Muscle layer of duodenum (tissue), 2 donors: ENCODE data around the gene HPSE2.

Experiments
- H3K27ac ChIP-seq: one replicate; pipeline ENCODE4 v1.7.0; 2013; ENCODE audit warnings: mild to moderate bottlenecking, low read length
- H3K27me3 ChIP-seq: one replicate; pipeline ENCODE4 v1.7.0; 2013; ENCODE audit warnings: low read depth, mild to moderate bottlenecking, control low read depth, low read length
- H3K36me3 ChIP-seq, 2 donors: one replicate each; pipeline ENCODE4 v1.7.0; 2013; ENCODE audit warnings: low read length in 2 of 2, control low read depth in 1 of 2, mild to moderate bottlenecking in 1 of 2; ENCODE audit not compliant: insufficient read depth in 2 of 2, control insufficient read depth in 1 of 2
- H3K4me1 ChIP-seq, 2 donors: one replicate each; pipeline ENCODE4 v1.7.0; 2013; ENCODE audit warnings: low read length in 2 of 2, mild to moderate bottlenecking in 2 of 2, control low read depth in 1 of 2, moderate library complexity in 1 of 2; ENCODE audit not compliant: insufficient read depth in 2 of 2, control insufficient read depth in 1 of 2
- H3K4me3 ChIP-seq, 2 donors: one replicate each; pipeline ENCODE4 v1.7.0; 2013; ENCODE audit warnings: low read length in 2 of 2, low read depth in 1 of 2, mild to moderate bottlenecking in 1 of 2
- H3K9me3 ChIP-seq, 2 donors: one replicate each; pipeline ENCODE4 v1.7.0; 2013; ENCODE audit warnings: low read length in 2 of 2, control low read depth in 1 of 2, mild to moderate bottlenecking in 1 of 2; ENCODE audit not compliant: control insufficient read depth in 1 of 2
- donor health status: healthy.

Gene HPSE2

GRCh38 chr10:98469001-98469931 lies 766.4 kb downstream of the HPSE2 start:
- no peak overlapping the region for H3K4me3 ChIP-seq
- H3K36me3 ChIP-seq: no peaks in the 10 kb centered on the region
- H3K9me3 ChIP-seq: no peaks in the 10 kb centered on the region
- peaks cover 0 to 4% of the 10 kb centered on the region in 2 donors for H3K4me1 ChIP-seq
- no peaks in the 10 kb centered on the region for H3K27me3 ChIP-seq
- no peak overlapping the region for H3K27ac ChIP-seq

GRCh38 chr10:98467506-98468318 lies 767.9 kb downstream of the HPSE2 start:
- Histone ChIP-seq H3K4me3 (peak overlapping the region; percentile 61 to 70), H3K36me3 (no peaks in the 10 kb centered on the region), H3K9me3 (no peaks in the 10 kb centered on the region), H3K4me1 (peaks cover 0 to 4% of the 10 kb centered on the region in 2 donors), H3K27me3 (no peaks in the 10 kb centered on the region), H3K27ac (no peak overlapping the region)

DNA sequence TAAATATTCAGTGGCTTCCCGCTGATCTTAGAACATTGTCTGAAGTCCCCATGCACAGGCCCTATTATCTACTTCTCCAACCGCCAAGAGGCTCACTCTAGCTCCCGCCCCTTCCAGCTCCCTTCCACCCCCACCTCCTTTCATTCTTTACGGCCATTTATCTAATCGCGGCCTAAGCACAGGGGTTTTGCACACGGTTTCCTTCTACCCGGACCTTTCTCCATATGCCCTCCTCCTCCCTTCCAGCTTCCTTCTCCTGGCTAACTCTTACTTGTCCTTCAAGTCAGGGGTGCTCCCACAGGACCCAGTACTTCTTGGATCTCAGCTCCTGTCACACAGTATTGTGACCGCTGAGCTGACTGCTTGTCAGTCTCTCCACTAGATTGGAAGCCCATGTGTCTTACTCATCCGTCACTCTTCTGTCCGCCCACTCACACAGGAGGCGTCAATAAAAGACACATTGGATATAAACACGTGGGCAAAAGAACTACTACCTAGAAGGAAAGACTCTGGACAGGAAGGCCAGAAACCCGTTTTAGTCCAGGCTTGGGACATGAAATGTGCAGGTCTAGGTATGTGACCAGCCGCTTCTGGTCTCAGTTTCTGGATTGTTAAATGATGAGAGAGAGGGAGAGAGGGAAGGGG lies 768.7 kb downstream of the HPSE2 start:
- Histone ChIP-seq H3K27ac (no peak overlapping the region), H3K36me3 (no peaks in the 10 kb centered on the region), H3K9me3 (no peaks in the 10 kb centered on the region), H3K4me3 (no peak overlapping the region), H3K4me1 (peaks cover 0 to 4% of the 10 kb centered on the region in 2 donors), H3K27me3 (no peaks in the 10 kb centered on the region)

DNA sequence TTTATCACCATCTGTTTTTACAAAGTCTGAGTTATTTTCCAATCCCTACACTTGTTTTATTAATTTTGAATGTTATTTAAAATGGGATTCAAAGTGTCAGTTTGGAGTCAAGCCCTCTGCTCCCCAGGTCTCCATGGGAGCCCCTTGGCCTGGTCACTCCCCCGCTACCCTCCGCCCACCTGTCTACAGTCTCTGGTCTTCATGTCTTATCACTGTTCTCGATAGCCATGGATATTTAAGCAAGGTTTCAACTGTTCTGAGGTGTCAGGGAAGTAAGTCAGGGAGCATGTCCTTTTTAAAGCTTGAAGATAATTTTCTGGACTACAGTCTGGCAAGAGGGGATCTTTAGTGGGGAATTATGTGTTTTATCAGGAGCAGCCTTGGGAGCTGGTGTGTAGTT lies 769.8 kb downstream of the HPSE2 start:
- Histone ChIP-seq H3K27ac (no peak overlapping the region), H3K4me1 (peaks cover 0 to 4% of the 10 kb centered on the region in 2 donors), H3K27me3 (no peaks in the 10 kb centered on the region), H3K36me3 (no peaks in the 10 kb centered on the region), H3K9me3 (no peaks in the 10 kb centered on the region), H3K4me3 (no peak overlapping the region)

DNA sequence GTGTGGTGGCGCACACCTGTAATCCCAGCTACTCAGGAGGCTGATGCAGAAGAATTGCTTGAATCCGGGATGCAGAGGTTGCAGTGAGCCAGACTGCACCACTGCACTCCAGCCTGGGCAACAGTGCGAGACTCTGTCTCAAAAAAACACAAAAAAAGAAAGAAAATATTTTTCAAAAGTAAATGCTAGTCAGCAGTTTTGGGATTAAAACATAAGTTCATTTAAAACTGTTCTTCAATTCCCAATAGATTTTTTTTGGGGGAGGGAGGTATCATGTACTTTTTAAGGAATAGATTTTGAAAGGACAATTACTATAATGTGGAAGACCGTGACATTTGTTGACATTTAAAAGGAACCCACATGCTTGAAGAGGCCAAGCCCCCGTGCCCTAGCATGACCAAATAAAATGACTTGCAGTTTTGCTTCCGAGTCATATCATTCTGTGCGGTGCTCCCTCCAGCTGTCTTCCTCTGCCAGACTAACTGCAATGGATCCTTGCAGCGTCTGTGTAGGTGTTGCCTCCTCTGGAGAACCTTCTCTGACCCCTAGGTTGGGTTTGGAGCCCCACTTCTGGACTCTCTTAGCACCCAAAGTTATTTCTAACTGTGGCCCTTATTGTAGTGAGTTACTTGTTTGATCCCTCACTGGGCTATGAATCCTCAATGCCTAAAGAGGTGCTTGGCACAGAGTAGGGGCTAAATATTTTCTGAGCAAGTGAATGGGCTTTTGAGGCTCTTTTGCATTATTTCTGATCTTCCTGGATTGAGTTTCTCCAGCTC lies 771.5 kb downstream of the HPSE2 start:
- no peaks in the 10 kb centered on the region for H3K9me3 ChIP-seq
- H3K36me3 ChIP-seq: no peaks in the 10 kb centered on the region
- H3K4me3 ChIP-seq: no peak overlapping the region
- H3K27me3 ChIP-seq: no peaks in the 10 kb centered on the region
- H3K4me1 ChIP-seq: peaks cover 0 to 4% of the 10 kb centered on the region in 2 donors
- no peak overlapping the region for H3K27ac ChIP-seq

DNA sequence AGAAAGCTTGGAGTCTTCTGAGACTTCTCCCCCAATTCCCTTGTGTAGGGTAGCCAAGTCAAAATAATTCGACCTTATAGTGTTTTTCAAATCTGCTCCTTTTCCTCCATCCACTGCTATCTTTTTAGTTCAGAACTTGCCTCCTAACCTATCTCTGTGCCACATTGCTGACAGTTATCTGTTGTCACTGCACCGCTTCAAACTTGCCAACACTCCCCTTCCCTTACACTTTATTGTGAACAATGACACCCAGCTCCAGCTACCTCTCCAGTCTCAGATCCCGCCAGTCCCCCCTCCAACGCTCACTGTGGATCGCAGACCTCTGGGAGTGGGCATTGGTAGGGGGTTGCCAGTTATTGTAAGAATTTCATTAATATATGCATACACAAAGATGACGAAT lies 772.6 kb downstream of the HPSE2 start:
- no peak overlapping the region for H3K4me3 ChIP-seq
- no peaks in the 10 kb centered on the region for H3K36me3 ChIP-seq
- no peaks in the 10 kb centered on the region for H3K9me3 ChIP-seq
- H3K27me3 ChIP-seq: no peaks in the 10 kb centered on the region
- H3K27ac ChIP-seq: no peak overlapping the region
- H3K4me1 ChIP-seq: peaks cover 0 to 4% of the 10 kb centered on the region in 2 donors

GRCh38 chr10:98461500-98461842 lies 774.2 kb downstream of the HPSE2 start:
- peak overlapping the region; percentile 17 for H3K27ac ChIP-seq
- H3K36me3 ChIP-seq: no peaks in the 10 kb centered on the region
- H3K4me3 ChIP-seq: no peak overlapping the region
- H3K4me1 ChIP-seq: no peaks in the 10 kb centered on the region
- no peaks in the 10 kb centered on the region for H3K27me3 ChIP-seq
- H3K9me3 ChIP-seq: no peaks in the 10 kb centered on the region

DNA sequence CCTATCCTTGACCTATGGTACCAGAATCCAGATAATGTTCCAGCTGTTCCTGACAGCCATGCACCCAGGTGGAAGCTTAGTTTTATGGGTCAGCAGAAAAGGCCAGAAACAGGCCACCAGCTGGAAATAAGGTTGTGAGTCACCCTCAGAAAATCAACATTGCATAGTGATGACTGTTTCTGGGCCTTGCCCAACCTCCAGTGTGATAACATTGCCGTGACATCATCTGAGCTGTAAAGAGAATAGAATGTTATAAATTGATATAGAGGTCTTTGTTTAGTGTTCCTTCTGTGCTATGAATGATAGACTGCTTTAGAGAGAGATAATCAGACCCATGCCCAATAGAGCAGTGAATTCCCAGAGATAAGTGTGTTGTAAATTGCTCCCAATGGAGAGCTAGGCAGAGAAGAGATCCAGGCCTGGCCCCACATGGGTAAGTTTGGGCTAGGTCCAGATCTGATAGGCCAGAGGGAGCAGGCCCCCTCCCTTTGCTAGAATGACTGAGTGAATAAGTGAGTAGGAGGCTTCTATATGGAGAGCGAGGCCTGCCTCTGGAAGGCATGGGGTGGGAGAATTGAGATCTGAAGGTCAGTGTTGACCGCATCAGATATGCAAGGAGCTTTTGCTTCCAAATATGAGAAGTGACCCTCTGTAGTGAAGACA lies 774.7 kb downstream of the HPSE2 start:
- Histone ChIP-seq H3K36me3 (no peaks in the 10 kb centered on the region), H3K27ac (peak overlapping the region; percentile 17), H3K4me3 (no peak overlapping the region), H3K9me3 (no peaks in the 10 kb centered on the region), H3K27me3 (no peaks in the 10 kb centered on the region), H3K4me1 (no peaks in the 10 kb centered on the region)

DNA sequence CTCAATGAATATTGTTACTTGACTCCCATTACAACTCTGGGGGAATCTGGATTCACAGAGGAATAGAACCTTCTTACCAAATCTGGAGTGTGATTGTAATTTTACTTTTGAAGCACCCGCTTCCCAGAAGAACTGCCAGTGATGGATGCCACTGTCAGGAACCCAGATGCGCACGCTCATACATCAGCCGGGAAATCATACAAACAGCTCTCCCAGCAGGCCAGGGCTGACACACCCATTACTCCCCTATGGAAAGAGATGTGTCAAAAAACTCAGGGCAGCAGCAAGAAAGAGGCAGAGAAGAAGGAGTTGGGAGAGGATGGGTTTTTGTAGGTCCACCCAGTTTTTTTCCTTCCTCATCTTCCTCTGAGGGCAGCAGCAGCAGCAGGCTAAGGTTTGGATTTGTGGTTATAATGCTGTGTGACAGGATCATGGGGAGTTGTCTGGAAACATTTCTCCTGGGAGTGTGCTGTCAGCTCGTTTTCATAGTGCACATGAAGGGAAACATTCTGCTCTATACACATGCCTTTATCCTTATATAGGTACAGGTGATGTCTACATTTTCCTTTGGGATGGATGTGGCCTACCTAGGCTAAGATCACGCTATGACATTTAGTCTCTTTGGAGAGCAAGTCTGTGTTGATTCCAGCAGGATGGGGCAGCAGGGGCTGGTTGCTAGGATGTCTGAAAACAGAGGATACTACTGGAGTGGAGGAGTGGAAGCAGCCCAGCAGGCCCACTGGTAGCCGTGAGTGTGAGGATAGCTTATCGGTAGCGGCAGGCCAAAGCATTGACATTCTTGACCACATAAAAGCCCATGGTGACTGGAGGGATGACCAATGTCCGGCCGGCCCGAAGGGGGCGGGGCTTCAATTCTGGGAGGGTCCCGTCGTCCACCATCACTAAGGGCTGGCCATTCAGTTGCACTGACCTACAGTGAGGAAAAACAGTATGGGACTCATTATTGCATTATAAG lies 776.6 kb downstream of the HPSE2 start:
- H3K4me1 ChIP-seq: no peaks in the 10 kb centered on the region
- H3K27ac ChIP-seq: no peak overlapping the region
- H3K9me3 ChIP-seq: no peaks in the 10 kb centered on the region
- H3K36me3 ChIP-seq: no peaks in the 10 kb centered on the region
- no peak overlapping the region for H3K4me3 ChIP-seq
- H3K27me3 ChIP-seq: no peaks in the 10 kb centered on the region

DNA sequence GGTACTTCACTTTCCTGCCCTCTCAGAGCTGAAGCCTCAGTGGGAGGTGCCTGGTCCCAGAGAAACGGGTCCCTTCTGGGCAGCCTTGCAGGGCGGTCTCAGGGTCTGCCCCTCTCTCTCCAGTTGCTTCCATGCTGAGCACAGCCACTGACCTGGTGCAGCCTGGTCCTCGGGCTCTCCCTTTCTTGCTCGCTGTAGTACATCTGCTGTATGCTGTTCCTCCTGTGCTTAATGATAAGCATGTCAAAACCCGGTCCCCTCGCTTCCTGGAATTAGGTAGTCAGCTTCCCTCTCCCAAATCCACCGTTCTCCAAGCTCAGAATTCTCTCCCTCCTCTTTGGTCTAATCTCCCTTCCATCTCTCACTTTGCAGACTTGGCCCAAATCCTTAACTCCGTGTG lies 777.9 kb downstream of the HPSE2 start:
- H3K27me3 ChIP-seq: no peaks in the 10 kb centered on the region
- H3K9me3 ChIP-seq: no peaks in the 10 kb centered on the region
- H3K4me1 ChIP-seq: no peaks in the 10 kb centered on the region
- no peaks in the 10 kb centered on the region for H3K36me3 ChIP-seq
- H3K27ac ChIP-seq: no peak overlapping the region
- H3K4me3 ChIP-seq: no peak overlapping the region
